ENCODE results near the gene ATP8A2. TPM values are rescaled to one million over a fixed set of nuclear protein-coding genes. Genes with fewer than 3 reads are reported as not detected.

ATP8A2 gene
- total and polyA plus RNA-seq, 4 donors = 0.31 to 2.7 (median 1.1) TPM

DNA sequence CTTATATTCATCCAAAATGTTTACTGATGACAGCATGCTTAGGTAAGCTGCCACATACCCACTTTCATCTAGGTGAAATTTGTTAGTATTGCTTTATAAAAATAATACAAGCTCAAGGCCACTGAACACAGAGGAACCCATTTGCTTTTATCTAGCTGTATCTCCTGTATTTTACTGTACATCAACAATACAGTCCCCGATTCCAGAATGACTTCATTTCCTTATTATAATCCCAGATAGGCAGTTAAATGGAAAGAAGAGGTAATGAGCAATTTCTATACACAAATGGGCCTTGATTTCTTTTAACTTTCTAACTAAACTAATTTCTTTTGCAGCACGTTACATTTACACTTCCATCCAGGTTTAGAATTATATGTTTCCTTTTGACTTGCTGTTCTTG, 593.8 kb downstream of the ATP8A2 start:
- Histone ChIP-seq H3K4me1 (ENCODE audit: control insufficient read depth in 5 of 5, insufficient read depth in 5 of 5, low read length in 5 of 5) (peaks cover 0 to 31% (median 0%) of the 10 kb centered on the region in 5 donors), H3K9me3 (ENCODE audit: control insufficient read depth in 4 of 4, insufficient read depth in 3 of 4, low read length in 3 of 4) (no peaks in the 10 kb centered on the region), H3K36me3 (ENCODE audit: control insufficient read depth in 4 of 4, insufficient read depth in 4 of 4, low read length in 4 of 4) (no peaks in the 10 kb centered on the region), H3K27me3 (ENCODE audit: control insufficient read depth in 3 of 3, insufficient read depth in 3 of 3, low read length in 2 of 3) (no peaks in the 10 kb centered on the region), H3K27ac (ENCODE audit: low read depth in 1 of 2, low read length in 1 of 2) (no peak overlapping the region), H3K4me3 (no peak overlapping the region), H3K9ac (ENCODE audit: insufficient read depth in 1 of 2, low read length in 2 of 2) (no peak overlapping the region)
- TF ChIP-seq, protein P1, sequence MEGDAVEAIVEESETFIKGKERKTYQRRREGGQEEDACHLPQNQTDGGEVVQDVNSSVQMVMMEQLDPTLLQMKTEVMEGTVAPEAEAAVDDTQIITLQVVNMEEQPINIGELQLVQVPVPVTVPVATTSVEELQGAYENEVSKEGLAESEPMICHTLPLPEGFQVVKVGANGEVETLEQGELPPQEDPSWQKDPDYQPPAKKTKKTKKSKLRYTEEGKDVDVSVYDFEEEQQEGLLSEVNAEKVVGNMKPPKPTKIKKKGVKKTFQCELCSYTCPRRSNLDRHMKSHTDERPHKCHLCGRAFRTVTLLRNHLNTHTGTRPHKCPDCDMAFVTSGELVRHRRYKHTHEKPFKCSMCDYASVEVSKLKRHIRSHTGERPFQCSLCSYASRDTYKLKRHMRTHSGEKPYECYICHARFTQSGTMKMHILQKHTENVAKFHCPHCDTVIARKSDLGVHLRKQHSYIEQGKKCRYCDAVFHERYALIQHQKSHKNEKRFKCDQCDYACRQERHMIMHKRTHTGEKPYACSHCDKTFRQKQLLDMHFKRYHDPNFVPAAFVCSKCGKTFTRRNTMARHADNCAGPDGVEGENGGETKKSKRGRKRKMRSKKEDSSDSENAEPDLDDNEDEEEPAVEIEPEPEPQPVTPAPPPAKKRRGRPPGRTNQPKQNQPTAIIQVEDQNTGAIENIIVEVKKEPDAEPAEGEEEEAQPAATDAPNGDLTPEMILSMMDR (IDR thresholded peaks at IDR 0.05; ENCODE audit: control extremely low read depth, extremely low read depth) = no peak
- DNase-seq = no peak
- no peak for ATAC-seq (ENCODE audit: insufficient read depth, low FRiP score)
- 61 to 66% methylated on average over 2 of the region's 2 CpGs for WGBS, 2 donors

DNA sequence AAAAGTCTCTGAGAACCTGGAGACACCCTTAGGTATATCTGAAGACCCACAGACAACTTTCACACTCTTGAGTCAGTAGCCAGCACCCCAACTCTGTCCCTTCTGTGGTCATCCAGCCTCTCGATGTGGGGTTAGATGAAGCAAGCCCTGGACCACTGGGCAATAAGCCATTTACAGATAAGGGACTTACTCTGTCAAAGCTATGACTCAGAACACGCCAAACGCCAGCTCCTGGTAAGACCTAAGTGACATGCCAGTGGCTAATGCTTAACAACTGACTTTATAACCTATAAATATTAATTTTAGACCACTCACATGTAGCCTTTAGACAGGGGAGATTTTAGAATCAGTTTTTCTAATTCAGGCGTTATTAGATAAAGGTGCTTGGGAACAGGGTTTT, 594.3 kb downstream of the ATP8A2 start:
- Histone ChIP-seq H3K4me3 (no peak overlapping the region), H3K36me3 (ENCODE audit: control insufficient read depth in 4 of 4, insufficient read depth in 4 of 4, low read length in 4 of 4) (no peaks in the 10 kb centered on the region), H3K4me1 (ENCODE audit: control insufficient read depth in 5 of 5, insufficient read depth in 5 of 5, low read length in 5 of 5) (peaks cover 0 to 36% (median 0%) of the 10 kb centered on the region in 5 donors), H3K27ac (ENCODE audit: low read depth in 1 of 2, low read length in 1 of 2) (no peak overlapping the region), H3K9ac (ENCODE audit: insufficient read depth in 1 of 2, low read length in 2 of 2) (no peak overlapping the region), H3K9me3 (ENCODE audit: control insufficient read depth in 4 of 4, insufficient read depth in 3 of 4, low read length in 3 of 4) (no peaks in the 10 kb centered on the region), H3K27me3 (ENCODE audit: control insufficient read depth in 3 of 3, insufficient read depth in 3 of 3, low read length in 2 of 3) (no peaks in the 10 kb centered on the region)
- no peak for ATAC-seq (ENCODE audit: insufficient read depth, low FRiP score)
- 76 to 83% methylated on average over 4 of the region's 4 CpGs for WGBS, 2 donors
- DNase-seq = no peak
- TF ChIP-seq, protein P1 (IDR thresholded peaks at IDR 0.05; ENCODE audit: control extremely low read depth, extremely low read depth) = no peak

DNA sequence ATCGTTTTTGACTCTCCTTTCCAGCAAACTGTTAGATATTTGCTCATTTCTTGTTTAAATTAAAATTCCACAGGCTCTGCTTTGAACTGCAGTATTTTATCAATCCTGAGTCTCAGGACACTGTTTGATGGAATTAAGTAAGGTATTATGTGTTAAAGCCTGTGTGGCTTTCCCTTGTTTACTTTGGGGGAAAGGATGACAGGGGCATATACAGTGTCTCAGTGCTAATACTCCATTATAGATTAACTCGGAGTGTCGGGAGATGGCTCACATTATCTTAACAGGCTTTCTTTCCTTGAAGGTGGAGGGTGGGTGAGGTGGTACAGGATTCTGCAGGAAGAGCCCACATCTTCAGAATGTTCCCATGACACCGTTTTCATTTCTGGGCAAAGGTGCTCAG, 595.4 kb downstream of the ATP8A2 start:
- H3K36me3 ChIP-seq (ENCODE audit: control insufficient read depth in 4 of 4, insufficient read depth in 4 of 4, low read length in 4 of 4) = no peaks in the 10 kb centered on the region
- no peak overlapping the region for H3K9ac ChIP-seq (ENCODE audit: insufficient read depth in 1 of 2, low read length in 2 of 2)
- ATAC-seq (ENCODE audit: insufficient read depth, low FRiP score) (no peak), DNase-seq (no peak)
- no peaks in the 10 kb centered on the region for H3K27me3 ChIP-seq (ENCODE audit: control insufficient read depth in 3 of 3, insufficient read depth in 3 of 3, low read length in 2 of 3)
- TF ChIP-seq, protein P1 (IDR thresholded peaks at IDR 0.05; ENCODE audit: control extremely low read depth, extremely low read depth) = no peak
- peaks cover 0 to 46% (median 0%) of the 10 kb centered on the region in 5 donors for H3K4me1 ChIP-seq (ENCODE audit: control insufficient read depth in 5 of 5, insufficient read depth in 5 of 5, low read length in 5 of 5)
- H3K9me3 ChIP-seq (ENCODE audit: control insufficient read depth in 4 of 4, insufficient read depth in 3 of 4, low read length in 3 of 4) = no peaks in the 10 kb centered on the region
- WGBS, 2 donors = 55 to 67% methylated on average over 4 of the region's 4 CpGs
- H3K27ac ChIP-seq (ENCODE audit: low read depth in 1 of 2, low read length in 1 of 2) = no peak overlapping the region
- no peak overlapping the region for H3K4me3 ChIP-seq

DNA sequence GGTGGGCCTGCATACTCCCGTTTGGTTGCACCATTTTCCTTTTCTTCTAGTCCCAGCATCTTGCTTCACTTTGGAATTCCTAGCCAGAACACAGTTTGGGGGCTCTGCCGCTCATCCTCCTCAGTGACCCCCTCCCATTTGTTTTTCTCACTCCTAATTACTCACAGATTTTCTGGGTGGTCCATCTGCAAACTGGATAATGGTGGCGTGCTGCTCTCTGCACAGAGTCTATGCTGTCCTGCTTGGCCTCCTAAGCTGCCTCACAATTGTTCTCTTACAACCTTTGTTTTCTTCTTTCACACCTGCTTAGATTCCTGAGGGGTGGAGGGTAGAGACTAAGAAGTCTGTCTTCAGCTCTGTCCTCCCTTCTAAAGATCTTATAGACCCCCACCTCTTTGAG, 599.3 kb downstream of the ATP8A2 start:
- ATAC-seq (ENCODE audit: insufficient read depth, low FRiP score) (no peak), DNase-seq (peak; percentile 34 to 67 (median 62))
- 80 to 89% methylated on average over 3 of the region's 3 CpGs for WGBS, 2 donors
- H3K36me3 ChIP-seq (ENCODE audit: control insufficient read depth in 4 of 4, insufficient read depth in 4 of 4, low read length in 4 of 4) = no peaks in the 10 kb centered on the region
- no peaks in the 10 kb centered on the region for H3K27me3 ChIP-seq (ENCODE audit: control insufficient read depth in 3 of 3, insufficient read depth in 3 of 3, low read length in 2 of 3)
- peaks cover 0 to 37% (median 2%) of the 10 kb centered on the region in 5 donors for H3K4me1 ChIP-seq (ENCODE audit: control insufficient read depth in 5 of 5, insufficient read depth in 5 of 5, low read length in 5 of 5)
- H3K9ac ChIP-seq (ENCODE audit: insufficient read depth in 1 of 2, low read length in 2 of 2) = no peak overlapping the region
- TF ChIP-seq, protein P1 (IDR thresholded peaks at IDR 0.05; ENCODE audit: control extremely low read depth, extremely low read depth) = no peak
- H3K9me3 ChIP-seq (ENCODE audit: control insufficient read depth in 4 of 4, insufficient read depth in 3 of 4, low read length in 3 of 4) = peaks cover 0 to 2% (median 0%) of the 10 kb centered on the region in 4 donors
- H3K4me3 ChIP-seq = no peak overlapping the region
- no peak overlapping the region for H3K27ac ChIP-seq (ENCODE audit: low read depth in 1 of 2, low read length in 1 of 2)
